22Rv1 (cell line): ENCODE results near the gene PEX14.

Experiments
- H3K27ac ChIP-seq: fragments of 450-650 bp; 2 replicates; pipeline ENCODE4 v1.5.1; 2017
- ZFX ChIP-seq: fragments of 450-650 bp; IDR thresholded peaks from 2 replicates; pipeline ENCODE4 v1.6.1; 2017; ENCODE audit warnings: antibody characterized with exemption, borderline replicate concordance
- TF ChIP-seq, protein P1 (sequence below): fragments of 450-650 bp; IDR thresholded peaks from 2 replicates; pipeline ENCODE4 v1.5.1; 2017; ENCODE audit warnings: mild to moderate bottlenecking

The PEX14 gene

DNA sequence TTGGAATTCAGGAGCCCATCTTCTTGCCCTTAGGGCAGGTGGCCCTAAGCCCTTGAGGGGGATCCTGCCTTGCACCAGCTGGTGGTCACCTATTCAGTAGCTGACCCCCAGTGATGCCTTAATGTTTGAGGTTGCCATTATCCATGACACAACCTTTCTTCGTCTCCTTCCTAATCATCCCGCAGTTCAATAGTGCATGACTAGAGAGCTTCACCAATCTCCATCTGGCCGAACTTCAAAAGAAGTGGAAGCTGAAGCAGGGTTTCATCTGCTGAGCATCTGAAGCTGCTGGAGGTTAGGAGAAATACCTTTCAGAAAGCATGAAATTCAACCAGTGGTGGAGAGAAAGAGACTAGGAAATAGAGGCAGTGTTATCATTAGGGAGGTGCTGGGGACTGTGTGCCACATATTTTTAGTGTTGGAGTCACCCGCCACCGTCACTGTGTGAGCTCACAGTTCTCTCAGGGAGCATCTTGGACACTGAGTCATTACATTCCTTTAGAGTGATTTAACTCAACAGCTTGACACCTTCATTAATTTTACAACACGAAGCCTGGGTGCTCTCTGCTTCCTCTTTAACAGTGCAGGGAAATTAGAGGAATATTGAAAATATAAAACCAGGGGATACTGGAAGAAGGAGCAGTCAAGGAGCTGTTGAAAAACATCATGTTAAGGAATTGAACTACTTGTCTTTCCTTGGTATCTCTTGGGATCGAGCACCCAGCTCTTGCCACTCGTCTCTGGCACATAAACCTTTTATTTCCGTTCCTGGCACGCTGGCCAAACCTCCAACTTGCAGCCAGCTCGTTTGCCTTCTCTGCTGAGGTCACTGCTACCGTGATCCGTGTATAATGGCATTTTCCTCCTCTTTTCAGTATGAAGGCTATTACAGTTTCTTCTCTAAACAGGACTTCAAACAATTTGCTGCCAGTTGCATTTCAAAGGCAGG lies 53.6 kb downstream of the PEX14 start:
- TF ChIP-seq ZFX: no peak
- TF ChIP-seq, protein P1, sequence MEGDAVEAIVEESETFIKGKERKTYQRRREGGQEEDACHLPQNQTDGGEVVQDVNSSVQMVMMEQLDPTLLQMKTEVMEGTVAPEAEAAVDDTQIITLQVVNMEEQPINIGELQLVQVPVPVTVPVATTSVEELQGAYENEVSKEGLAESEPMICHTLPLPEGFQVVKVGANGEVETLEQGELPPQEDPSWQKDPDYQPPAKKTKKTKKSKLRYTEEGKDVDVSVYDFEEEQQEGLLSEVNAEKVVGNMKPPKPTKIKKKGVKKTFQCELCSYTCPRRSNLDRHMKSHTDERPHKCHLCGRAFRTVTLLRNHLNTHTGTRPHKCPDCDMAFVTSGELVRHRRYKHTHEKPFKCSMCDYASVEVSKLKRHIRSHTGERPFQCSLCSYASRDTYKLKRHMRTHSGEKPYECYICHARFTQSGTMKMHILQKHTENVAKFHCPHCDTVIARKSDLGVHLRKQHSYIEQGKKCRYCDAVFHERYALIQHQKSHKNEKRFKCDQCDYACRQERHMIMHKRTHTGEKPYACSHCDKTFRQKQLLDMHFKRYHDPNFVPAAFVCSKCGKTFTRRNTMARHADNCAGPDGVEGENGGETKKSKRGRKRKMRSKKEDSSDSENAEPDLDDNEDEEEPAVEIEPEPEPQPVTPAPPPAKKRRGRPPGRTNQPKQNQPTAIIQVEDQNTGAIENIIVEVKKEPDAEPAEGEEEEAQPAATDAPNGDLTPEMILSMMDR: no peak
- H3K27ac ChIP-seq: no peak overlapping the region

DNA sequence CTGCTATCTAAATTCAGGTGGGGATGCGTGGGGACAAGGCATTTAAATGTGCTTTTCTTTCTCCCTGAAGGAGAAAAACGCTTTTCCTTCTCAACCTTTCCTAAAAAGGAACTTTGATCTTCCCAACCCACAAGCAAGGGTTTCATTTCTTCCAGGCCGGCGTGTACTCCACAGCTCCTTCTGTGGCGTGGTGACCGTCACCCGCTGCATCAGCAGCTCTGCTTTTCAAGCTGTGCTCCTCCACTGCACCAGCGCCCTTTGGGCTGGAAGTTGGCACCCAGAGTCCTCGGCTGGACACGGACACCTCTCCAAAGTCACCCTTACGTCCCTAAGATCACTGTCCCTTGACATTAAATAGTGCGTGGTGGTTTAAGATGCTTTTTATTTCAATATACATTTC lies 54.3 kb downstream of the PEX14 start:
- TF ChIP-seq, protein P1: no peak
- TF ChIP-seq ZFX: no peak
- H3K27ac ChIP-seq: no peak overlapping the region

DNA sequence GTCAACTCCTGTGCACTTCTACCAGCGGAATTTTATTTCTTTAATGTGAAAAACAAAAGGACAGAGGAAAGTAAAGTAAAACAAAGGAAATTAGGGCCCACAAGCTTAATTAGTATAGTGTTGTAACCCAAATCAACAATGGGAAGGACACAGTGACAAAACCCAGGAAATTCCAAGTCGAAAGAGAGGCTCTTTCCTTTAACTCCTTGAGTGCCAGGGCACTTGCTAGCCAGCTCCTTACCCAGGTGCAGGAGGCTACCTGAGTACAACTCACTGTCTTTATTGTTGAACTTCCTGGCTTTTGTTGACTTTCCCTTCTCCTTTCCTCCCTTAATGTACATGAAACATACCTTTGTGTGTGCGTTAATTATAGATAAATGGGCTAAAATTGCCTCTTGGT lies 55.0 kb downstream of the PEX14 start:
- no peak overlapping the region for H3K27ac ChIP-seq
- TF ChIP-seq, protein P1: no peak
- TF ChIP-seq ZFX: no peak

DNA sequence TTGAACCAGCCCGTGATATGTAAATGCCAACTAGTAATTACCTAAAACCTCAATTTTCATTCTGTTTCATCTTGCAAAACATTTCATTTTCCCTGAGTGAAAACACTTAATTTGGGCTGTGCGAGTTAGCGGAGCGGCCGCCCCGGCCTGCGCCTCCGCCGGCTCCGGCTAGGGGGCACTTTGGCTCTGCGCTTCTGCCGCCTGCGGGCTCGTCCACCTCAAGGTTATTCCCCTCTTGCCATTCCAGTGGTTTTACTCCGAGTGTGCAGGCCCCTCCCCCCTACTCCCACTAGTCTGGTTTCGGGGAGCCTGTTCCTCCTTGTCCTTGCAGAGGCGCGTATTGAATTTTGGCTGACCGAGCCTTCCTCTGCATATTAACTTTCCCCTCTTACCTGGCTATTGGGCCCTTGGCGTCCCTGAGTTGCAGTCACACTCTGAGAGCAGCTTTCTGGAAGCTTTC lies 55.6 kb downstream of the PEX14 start:
- no peak overlapping the region for H3K27ac ChIP-seq
- TF ChIP-seq ZFX: no peak
- TF ChIP-seq, protein P1: peak; percentile 29; the same call in 1 of the 2 replicates

DNA sequence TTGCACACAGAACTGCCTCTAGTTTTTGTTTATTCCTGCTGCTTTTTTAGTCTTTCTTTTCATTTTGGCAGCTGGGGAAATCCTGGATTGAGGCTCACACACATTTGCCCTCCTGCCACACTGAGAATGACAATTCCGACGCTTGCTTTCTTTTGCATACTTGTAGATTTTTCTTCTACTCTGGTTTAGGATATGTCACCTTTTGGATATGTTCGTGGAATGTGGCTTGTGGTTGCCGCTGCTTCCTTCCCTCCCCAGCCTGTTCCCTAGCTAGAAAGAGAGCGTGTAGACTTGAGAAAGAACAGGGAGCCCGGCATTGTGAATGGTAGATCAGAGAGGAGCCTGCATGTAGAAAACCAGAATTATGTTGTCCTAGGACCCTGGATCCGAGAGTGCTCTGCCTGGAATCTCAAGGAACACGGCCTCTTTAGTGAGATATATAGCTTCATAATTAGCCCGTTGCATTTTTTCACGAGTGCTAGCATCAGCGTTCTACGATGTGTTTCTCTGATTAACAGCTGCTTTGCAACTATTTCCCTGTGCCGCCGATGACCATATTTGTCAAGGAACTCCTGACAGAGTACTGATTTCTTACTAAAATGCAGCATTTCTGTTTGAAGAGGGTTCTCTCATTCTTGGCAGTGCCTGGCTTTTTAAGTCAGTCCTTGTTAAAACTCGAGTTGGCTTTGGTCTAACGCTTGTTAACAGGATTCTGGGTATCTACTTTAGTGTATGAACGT lies 56.2 kb downstream of the PEX14 start:
- no peak for TF ChIP-seq ZFX
- TF ChIP-seq, protein P1: no peak
- no peak overlapping the region for H3K27ac ChIP-seq

DNA sequence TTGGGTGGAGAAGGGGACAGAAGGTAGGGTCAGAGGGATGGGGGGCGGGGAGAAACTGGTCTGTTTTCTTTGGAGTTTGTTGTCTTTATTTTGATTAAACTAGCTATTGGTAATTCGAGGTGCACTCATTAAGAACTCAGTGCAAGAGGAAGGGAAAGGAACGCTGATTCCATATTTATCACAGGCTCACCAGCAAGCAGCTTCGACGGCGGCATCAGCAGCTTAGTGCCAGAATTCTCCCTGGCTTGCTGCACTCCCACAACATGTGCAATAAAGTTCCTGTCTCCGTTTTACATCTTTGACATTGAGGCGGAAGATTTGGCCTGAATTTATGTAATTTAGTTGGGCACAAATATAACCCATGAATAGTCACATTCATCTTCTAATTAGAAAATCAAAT lies 57.6 kb downstream of the PEX14 start:
- H3K27ac ChIP-seq: no peak overlapping the region
- no peak for TF ChIP-seq ZFX
- TF ChIP-seq, protein P1: no peak
